CMK (cell line): ENCODE results near the gene ZNF804A.

Experiments
- DNase-seq: peaks from one replicate; pipeline ENCODE4 v3.0.0-alpha.2; 2010; ENCODE audit warnings: low read depth

Gene ZNF804A

GRCh38 chr2:184945326-184945725 is 347.0 kb downstream of the ZNF804A start:
- no peak for DNase-seq

GRCh38 chr2:184945824-184946223 is 347.5 kb downstream of the ZNF804A start:
- no peak for DNase-seq

GRCh38 chr2:184956856-184957255 is 358.5 kb downstream of the ZNF804A start:
- DNase-seq: no peak

DNA sequence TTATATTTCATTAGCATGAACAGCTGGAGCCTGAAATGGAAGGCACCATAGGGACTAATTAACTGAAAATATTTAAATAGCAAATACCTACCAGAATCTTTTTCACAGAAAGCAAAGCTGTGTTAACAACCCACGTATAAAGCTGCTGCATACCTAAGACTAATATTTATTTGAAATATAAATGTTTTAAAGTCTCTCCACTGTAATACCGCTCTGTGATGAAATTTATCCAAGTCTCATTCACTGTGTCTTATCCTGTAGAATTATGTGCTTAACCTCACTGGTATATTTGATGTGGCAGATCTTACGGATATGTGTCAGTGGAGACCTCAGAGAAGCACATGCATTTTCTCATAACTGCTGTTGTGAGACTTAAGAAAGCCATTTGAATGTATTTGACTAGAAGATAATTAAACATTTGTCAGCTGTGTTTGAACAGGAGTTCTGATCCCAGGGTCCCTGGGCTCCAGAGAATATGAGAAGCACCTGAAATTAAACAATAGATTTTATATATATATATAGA is 373.3 kb downstream of the ZNF804A start:
- no peak for DNase-seq
